HepG2 (cell line): ENCODE measurements around the gene DPEP3. TPM values are rescaled to one million over a fixed set of nuclear protein-coding genes. Genes with fewer than 3 reads are reported as not detected.
A peak's percentile ranks its signal among the peaks of the same experiment; 100 is the strongest.

Source experiments
- ELF3 ChIP-seq: IDR thresholded peaks from 2 replicates; pipeline ENCODE4 v1.6.1; 2016; ENCODE audit warnings: missing genetic modification reagents, missing compliant biosample characterization
- KDM5B ChIP-seq: sonication (generic); formaldehyde crosslinking; IDR thresholded peaks from 2 replicates; pipeline ENCODE4 v1.4.0; 2020; ENCODE audit warnings: missing genetic modification reagents, mild to moderate bottlenecking, borderline replicate concordance
- PHF21A ChIP-seq: sonication (generic); formaldehyde crosslinking; IDR thresholded peaks from 2 replicates; pipeline ENCODE4 v1.5.0; 2020; ENCODE audit warnings: mild to moderate bottlenecking, missing genetic modification reagents
- RARA ChIP-seq: IDR thresholded peaks from 2 replicates; pipeline ENCODE4 v1.6.1; 2016; ENCODE audit warnings: missing genetic modification reagents, missing compliant biosample characterization
- RFXANK ChIP-seq: IDR thresholded peaks from 2 replicates; pipeline ENCODE4 v1.6.1; 2016
- SOX13 ChIP-seq, 3 experiments: fragments of 450-650 bp in 1 of 3; sonication (generic) in 1 of 3; formaldehyde crosslinking in 1 of 3; IDR thresholded peaks in 2 of 3; conservative IDR thresholded peaks in 1 of 3; 2 replicates each; pipeline versions ENCODE4 v1.5.0 to v1.6.1; 2016 to 2020; ENCODE audit warnings: antibody characterized with exemption in 1 of 3, mild to moderate bottlenecking in 1 of 3, missing compliant biosample characterization in 1 of 3, missing genetic modification reagents in 1 of 3, moderate library complexity in 1 of 3
- SPEN ChIP-seq: sonication (generic); formaldehyde crosslinking; IDR thresholded peaks from 2 replicates; pipeline ENCODE4 v1.5.1; 2020; ENCODE audit warnings: low read depth, mild to moderate bottlenecking, missing genetic modification reagents
- ZMAT3 ChIP-seq: sonication (generic); formaldehyde crosslinking; conservative IDR thresholded peaks from 2 replicates; pipeline ENCODE4 v1.7.0; 2021; ENCODE audit warnings: missing genetic modification reagents
- ZNF232 ChIP-seq: sonication (generic); formaldehyde crosslinking; IDR thresholded peaks from 2 replicates; pipeline ENCODE4 v1.4.0; 2020; ENCODE audit warnings: missing genetic modification reagents, borderline replicate concordance
- ZNF326 ChIP-seq: sonication (generic); formaldehyde crosslinking; IDR thresholded peaks from 2 replicates; pipeline ENCODE4 v1.4.0; 2020; ENCODE audit warnings: missing genetic modification reagents, borderline replicate concordance
- ZNF776 ChIP-seq: sonication (generic); formaldehyde crosslinking; IDR thresholded peaks from 2 replicates; pipeline ENCODE4 v1.4.0; 2020; ENCODE audit warnings: mild to moderate bottlenecking, missing genetic modification reagents
- ZNF792 ChIP-seq: IDR thresholded peaks from 2 replicates; pipeline ENCODE4 v1.6.1; 2016
- polyA plus RNA-seq, 8 experiments: library from polyadenylated mRNA; depleted of rRNA in 3 of 8; stranded (reverse) in 7 of 8; unstranded in 1 of 8; fragments of >200 nt; fragmentation: Illumina TruSeq in 4 of 8; extraction: Trizol in 4 of 8; gene quantifications; 2 replicates each; pipeline versions ENCODE4 v1.2.1 to v1.2.3, GENCODE V29; 2011 to 2016; ENCODE audit warnings: low read depth in 4 of 8, missing spikeins in 1 of 8, mixed read lengths in 1 of 8; ENCODE audit not compliant: insufficient read depth in 1 of 8
- total RNA-seq, 5 experiments: library from RNA; depleted of rRNA; stranded (reverse); fragments of >200 nt; fragmentation: Illumina TruSeq; extraction: Trizol; gene quantifications; 2 replicates each; pipeline ENCODE4 v1.2.3, GENCODE V29; 2016; ENCODE audit warnings: low read depth in 1 of 5
- TF ChIP-seq, protein P1 (sequence below), 2 experiments: sonication (generic) in 1 of 2; formaldehyde crosslinking in 1 of 2; IDR thresholded peaks; 2 replicates each; pipeline versions ENCODE4 v1.4.0 to v1.6.1; 2018 to 2020; ENCODE audit warnings: missing genetic modification reagents in 2 of 2, borderline replicate concordance in 1 of 2, low read depth in 1 of 2, mild to moderate bottlenecking in 1 of 2, missing biosample characterization in 1 of 2
- TF ChIP-seq, protein P2 (sequence below): sonication (generic); formaldehyde crosslinking; IDR thresholded peaks from 2 replicates; pipeline ENCODE4 v1.4.0; 2020; ENCODE audit warnings: missing genetic modification reagents
- TF ChIP-seq, protein P3 (sequence below): sonication (generic); formaldehyde crosslinking; conservative IDR thresholded peaks from 2 replicates; pipeline ENCODE4 v1.5.0; 2020; ENCODE audit warnings: missing genetic modification reagents
- TF ChIP-seq, protein P4 (sequence below): sonication (generic); formaldehyde crosslinking; IDR thresholded peaks from 2 replicates; pipeline ENCODE4 v1.9.0; 2021; ENCODE audit warnings: mild to moderate bottlenecking, missing genetic modification reagents

DPEP3 gene
- total and polyA plus RNA-seq, 2 of the 13 experiments (the other 11 are each of a cell fraction or from before 2014, with no cell fraction given) = not detected

DNA sequence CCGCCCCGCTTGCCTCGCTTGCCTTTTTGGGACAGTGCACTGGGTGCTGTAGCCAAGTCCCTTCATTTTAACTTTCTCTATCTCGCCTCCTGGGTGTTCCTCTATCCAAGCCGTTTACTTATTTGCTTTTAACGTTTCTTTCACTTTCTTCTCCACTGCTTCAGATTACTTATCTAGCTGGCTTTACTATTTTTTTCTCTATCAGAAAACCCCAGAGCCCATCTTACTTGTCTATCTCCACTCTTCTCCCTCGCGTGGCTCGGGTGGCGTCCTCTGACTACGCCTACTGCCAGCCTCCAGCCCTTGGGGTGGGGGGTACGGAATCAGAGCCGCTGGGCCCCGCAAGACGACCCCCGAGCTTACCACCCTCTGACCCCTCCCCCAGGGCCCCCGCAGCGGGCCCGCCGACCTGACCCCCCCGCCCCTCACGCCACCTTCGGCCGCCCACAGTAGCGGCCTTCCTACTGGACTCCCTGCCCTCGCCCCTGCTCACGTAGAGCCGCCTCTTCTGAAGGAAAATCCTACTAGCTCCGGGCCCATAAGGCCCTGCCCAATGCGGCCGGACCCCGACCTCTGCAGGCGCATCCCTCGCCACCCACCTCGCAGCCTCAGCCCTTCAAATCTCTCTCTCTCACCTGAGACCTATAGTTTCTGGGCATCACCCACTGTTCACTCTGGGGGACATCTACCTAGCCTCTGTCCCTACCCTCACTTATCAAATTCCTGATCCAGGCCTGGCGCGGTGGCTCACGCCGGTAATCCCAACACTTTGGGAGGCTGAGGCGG lies 10.9 kb downstream of the DPEP3 start (continued):
- TF ChIP-seq, protein P1, sequence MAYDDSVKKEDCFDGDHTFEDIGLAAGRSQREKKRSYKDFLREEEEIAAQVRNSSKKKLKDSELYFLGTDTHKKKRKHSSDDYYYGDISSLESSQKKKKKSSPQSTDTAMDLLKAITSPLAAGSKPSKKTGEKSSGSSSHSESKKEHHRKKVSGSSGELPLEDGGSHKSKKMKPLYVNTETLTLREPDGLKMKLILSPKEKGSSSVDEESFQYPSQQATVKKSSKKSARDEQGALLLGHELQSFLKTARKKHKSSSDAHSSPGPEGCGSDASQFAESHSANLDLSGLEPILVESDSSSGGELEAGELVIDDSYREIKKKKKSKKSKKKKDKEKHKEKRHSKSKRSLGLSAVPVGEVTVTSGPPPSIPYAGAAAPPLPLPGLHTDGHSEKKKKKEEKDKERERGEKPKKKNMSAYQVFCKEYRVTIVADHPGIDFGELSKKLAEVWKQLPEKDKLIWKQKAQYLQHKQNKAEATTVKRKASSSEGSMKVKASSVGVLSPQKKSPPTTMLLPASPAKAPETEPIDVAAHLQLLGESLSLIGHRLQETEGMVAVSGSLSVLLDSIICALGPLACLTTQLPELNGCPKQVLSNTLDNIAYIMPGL (CRISPR knock-in tag; IDR thresholded peaks at IDR 0.05; ENCODE audit: borderline replicate concordance in 1 of 2, low read depth in 1 of 2) = peak; percentile 14 to 37; a peak in 3 of 4 replicates
- TF ChIP-seq, protein P2, sequence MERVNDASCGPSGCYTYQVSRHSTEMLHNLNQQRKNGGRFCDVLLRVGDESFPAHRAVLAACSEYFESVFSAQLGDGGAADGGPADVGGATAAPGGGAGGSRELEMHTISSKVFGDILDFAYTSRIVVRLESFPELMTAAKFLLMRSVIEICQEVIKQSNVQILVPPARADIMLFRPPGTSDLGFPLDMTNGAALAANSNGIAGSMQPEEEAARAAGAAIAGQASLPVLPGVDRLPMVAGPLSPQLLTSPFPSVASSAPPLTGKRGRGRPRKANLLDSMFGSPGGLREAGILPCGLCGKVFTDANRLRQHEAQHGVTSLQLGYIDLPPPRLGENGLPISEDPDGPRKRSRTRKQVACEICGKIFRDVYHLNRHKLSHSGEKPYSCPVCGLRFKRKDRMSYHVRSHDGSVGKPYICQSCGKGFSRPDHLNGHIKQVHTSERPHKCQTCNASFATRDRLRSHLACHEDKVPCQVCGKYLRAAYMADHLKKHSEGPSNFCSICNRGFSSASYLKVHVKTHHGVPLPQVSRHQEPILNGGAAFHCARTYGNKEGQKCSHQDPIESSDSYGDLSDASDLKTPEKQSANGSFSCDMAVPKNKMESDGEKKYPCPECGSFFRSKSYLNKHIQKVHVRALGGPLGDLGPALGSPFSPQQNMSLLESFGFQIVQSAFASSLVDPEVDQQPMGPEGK = peak; percentile 93
- TF ChIP-seq SOX13 (IDR thresholded peaks at IDR 0.05) (no peak), SOX13 (CRISPR knock-in tag; conservative IDR thresholded peaks at IDR 0.05 in 1 of 2, IDR thresholded peaks at IDR 0.05 in 1 of 2) (0 out of 4 replicates have a peak, but pooled peaks of 1 of the 2 experiments have one; percentile 20), ZNF326 (CRISPR knock-in tag) (no peak), ZNF776 (CRISPR knock-in tag) (peak; percentile 72), ZNF792 (CRISPR knock-in tag) (no peak; the same call in 1 of the 2 replicates), ZMAT3 (CRISPR knock-in tag) (peak; percentile 13; the same call in 1 of the 2 replicates), RFXANK (0 out of 2 replicates have a peak, but pooled peaks have one; percentile 77), ELF3 (peak; percentile 12; the same call in 1 of the 2 replicates), RARA (CRISPR knock-in tag) (peak; percentile 7; the same call in 1 of the 2 replicates), ZNF232 (CRISPR knock-in tag) (no peak; the same call in 1 of the 2 replicates), PHF21A (no peak; the same call in 1 of the 2 replicates), SPEN (CRISPR knock-in tag) (peak; percentile 59; the same call in 1 of the 2 replicates), KDM5B (CRISPR knock-in tag) (peak; percentile 22; the same call in 1 of the 2 replicates)
- TF ChIP-seq, protein P3, sequence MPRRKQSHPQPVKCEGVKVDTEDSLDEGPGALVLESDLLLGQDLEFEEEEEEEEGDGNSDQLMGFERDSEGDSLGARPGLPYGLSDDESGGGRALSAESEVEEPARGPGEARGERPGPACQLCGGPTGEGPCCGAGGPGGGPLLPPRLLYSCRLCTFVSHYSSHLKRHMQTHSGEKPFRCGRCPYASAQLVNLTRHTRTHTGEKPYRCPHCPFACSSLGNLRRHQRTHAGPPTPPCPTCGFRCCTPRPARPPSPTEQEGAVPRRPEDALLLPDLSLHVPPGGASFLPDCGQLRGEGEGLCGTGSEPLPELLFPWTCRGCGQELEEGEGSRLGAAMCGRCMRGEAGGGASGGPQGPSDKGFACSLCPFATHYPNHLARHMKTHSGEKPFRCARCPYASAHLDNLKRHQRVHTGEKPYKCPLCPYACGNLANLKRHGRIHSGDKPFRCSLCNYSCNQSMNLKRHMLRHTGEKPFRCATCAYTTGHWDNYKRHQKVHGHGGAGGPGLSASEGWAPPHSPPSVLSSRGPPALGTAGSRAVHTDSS (CRISPR knock-in tag) = no peak
- TF ChIP-seq, protein P4, sequence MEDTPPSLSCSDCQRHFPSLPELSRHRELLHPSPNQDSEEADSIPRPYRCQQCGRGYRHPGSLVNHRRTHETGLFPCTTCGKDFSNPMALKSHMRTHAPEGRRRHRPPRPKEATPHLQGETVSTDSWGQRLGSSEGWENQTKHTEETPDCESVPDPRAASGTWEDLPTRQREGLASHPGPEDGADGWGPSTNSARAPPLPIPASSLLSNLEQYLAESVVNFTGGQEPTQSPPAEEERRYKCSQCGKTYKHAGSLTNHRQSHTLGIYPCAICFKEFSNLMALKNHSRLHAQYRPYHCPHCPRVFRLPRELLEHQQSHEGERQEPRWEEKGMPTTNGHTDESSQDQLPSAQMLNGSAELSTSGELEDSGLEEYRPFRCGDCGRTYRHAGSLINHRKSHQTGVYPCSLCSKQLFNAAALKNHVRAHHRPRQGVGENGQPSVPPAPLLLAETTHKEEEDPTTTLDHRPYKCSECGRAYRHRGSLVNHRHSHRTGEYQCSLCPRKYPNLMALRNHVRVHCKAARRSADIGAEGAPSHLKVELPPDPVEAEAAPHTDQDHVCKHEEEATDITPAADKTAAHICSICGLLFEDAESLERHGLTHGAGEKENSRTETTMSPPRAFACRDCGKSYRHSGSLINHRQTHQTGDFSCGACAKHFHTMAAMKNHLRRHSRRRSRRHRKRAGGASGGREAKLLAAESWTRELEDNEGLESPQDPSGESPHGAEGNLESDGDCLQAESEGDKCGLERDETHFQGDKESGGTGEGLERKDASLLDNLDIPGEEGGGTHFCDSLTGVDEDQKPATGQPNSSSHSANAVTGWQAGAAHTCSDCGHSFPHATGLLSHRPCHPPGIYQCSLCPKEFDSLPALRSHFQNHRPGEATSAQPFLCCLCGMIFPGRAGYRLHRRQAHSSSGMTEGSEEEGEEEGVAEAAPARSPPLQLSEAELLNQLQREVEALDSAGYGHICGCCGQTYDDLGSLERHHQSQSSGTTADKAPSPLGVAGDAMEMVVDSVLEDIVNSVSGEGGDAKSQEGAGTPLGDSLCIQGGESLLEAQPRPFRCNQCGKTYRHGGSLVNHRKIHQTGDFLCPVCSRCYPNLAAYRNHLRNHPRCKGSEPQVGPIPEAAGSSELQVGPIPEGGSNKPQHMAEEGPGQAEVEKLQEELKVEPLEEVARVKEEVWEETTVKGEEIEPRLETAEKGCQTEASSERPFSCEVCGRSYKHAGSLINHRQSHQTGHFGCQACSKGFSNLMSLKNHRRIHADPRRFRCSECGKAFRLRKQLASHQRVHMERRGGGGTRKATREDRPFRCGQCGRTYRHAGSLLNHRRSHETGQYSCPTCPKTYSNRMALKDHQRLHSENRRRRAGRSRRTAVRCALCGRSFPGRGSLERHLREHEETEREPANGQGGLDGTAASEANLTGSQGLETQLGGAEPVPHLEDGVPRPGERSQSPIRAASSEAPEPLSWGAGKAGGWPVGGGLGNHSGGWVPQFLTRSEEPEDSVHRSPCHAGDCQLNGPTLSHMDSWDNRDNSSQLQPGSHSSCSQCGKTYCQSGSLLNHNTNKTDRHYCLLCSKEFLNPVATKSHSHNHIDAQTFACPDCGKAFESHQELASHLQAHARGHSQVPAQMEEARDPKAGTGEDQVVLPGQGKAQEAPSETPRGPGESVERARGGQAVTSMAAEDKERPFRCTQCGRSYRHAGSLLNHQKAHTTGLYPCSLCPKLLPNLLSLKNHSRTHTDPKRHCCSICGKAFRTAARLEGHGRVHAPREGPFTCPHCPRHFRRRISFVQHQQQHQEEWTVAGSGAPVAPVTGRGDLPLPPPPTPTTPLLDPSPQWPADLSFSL = no peak
